ENCODE measurements around the gene IFT52.

DNA sequence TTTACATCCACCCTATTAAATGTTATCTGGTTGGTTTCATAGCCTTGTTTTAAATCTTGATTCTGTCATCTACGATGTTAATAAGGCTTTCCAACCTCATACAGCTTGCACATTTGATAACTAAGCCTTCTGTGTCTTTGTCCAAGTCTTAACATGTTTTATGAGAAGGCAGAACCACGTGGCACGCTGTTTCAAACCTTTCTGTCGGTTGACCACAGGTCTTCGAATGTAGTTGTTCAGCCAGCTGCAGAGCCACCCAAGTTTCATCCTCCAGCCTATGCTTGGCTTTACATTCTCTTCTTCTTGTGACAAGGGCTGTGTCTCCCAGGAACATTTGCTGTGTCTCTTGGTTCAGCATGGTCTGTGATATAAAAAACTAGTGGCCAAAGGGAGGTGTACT is 47.6 kb upstream of the IFT52 start:
- TF ChIP-seq POLR2A (IDR thresholded peaks at IDR 0.05): no peak
- TF ChIP-seq, protein P1, sequence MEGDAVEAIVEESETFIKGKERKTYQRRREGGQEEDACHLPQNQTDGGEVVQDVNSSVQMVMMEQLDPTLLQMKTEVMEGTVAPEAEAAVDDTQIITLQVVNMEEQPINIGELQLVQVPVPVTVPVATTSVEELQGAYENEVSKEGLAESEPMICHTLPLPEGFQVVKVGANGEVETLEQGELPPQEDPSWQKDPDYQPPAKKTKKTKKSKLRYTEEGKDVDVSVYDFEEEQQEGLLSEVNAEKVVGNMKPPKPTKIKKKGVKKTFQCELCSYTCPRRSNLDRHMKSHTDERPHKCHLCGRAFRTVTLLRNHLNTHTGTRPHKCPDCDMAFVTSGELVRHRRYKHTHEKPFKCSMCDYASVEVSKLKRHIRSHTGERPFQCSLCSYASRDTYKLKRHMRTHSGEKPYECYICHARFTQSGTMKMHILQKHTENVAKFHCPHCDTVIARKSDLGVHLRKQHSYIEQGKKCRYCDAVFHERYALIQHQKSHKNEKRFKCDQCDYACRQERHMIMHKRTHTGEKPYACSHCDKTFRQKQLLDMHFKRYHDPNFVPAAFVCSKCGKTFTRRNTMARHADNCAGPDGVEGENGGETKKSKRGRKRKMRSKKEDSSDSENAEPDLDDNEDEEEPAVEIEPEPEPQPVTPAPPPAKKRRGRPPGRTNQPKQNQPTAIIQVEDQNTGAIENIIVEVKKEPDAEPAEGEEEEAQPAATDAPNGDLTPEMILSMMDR (IDR thresholded peaks at IDR 0.05): no peak

All from heart left ventricle (tissue), 13 donors.